IMR-90 (cell line): ENCODE data around the gene PPIP5K2. TPM values are rescaled to one million over a fixed set of nuclear protein-coding genes. Genes with fewer than 3 reads are reported as not detected.

ENCODE experiments used
- ATAC-seq: fragments of 200-7000 bp; cut with Tn5 transposase; 2 replicates; pipeline ENCODE4 v1.9.1; 2020; ENCODE audit warnings: low read depth, mild to moderate bottlenecking, moderate library complexity
- BruUV-seq: library from RNA; stranded (reverse); fragments of 400-500 nt; replicated peaks from 2 replicates; lab custom pipeline; 2021; lab: Mats Ljungman, UMichigan
- CTCF ChIA-PET: fragments of 300-600 bp; formaldehyde crosslinking; extraction: SDS; loops from one replicate; lab custom pipeline; 2021; ENCODE audit warnings: antibody characterized with exemption; lab: Yijun Ruan, JAX
- POLR2A ChIA-PET: fragments of 300-600 bp; sonication (Branson Sonifier 250); formaldehyde crosslinking; loops from one replicate; lab custom pipeline; 2022; ENCODE audit warnings: antibody characterized with exemption; ENCODE audit not compliant: unreplicated experiment; lab: Charles Lee
- DNase-seq: peaks from one replicate; pipeline ENCODE4 v3.0.0; 2013
- H2AFZ ChIP-seq: replicated peaks from 2 replicates; pipeline ENCODE3; 2013; ENCODE audit warnings: low read length, mild to moderate bottlenecking; ENCODE audit not compliant: poor library complexity
- H2AK5ac ChIP-seq: 2 replicates; pipeline ENCODE4 v1.6.1; 2013; ENCODE audit warnings: low read depth, low read length, inconsistent platforms
- H2AK9ac ChIP-seq: replicated peaks from 2 replicates; pipeline ENCODE3; 2013; ENCODE audit warnings: mild to moderate bottlenecking, low read depth, low read length, moderate library complexity; ENCODE audit not compliant: poor library complexity
- H2BK120ac ChIP-seq: 2 replicates; pipeline ENCODE4 v1.6.1; 2013; ENCODE audit warnings: low read depth, low read length, inconsistent platforms
- H2BK15ac ChIP-seq: 3 replicates; pipeline ENCODE4 v1.6.1; 2013; ENCODE audit warnings: low read depth, low read length, inconsistent platforms
- H2BK20ac ChIP-seq: 2 replicates; pipeline ENCODE4 v1.6.1; 2013; ENCODE audit warnings: low read depth, mild to moderate bottlenecking, inconsistent platforms, low read length, moderate library complexity
- H2BK5ac ChIP-seq: 2 replicates; pipeline ENCODE4 v1.6.1; 2013; ENCODE audit warnings: mild to moderate bottlenecking, low read depth, low read length, inconsistent platforms; ENCODE audit not compliant: poor library complexity, severe bottlenecking
- H3K14ac ChIP-seq: replicated peaks from 2 replicates; pipeline ENCODE4 v1.6.1; 2013; ENCODE audit warnings: low read depth, low read length, inconsistent platforms
- H3K18ac ChIP-seq: 2 replicates; pipeline ENCODE4 v1.6.1; 2013; ENCODE audit warnings: low read depth, low read length, control low read depth
- H3K23ac ChIP-seq: 2 replicates; pipeline ENCODE4 v1.6.1; 2013; ENCODE audit warnings: low read depth, low read length, inconsistent platforms
- H3K27ac ChIP-seq: 2 replicates; pipeline ENCODE4 v1.5.1; 2013; ENCODE audit warnings: mild to moderate bottlenecking, control low read depth, low read length; ENCODE audit not compliant: insufficient read depth
- H3K27me3 ChIP-seq: 2 replicates; pipeline ENCODE4 v1.6.1; 2013; ENCODE audit warnings: low read length; ENCODE audit not compliant: control insufficient read depth, insufficient read depth
- H3K36me3 ChIP-seq: 2 replicates; pipeline ENCODE4 v1.6.1; 2013; ENCODE audit warnings: low read length, mixed read lengths; ENCODE audit not compliant: control insufficient read depth, insufficient read depth
- H3K4ac ChIP-seq: 2 replicates; pipeline ENCODE4 v1.6.1; 2013; ENCODE audit warnings: low read depth, low read length, inconsistent platforms
- H3K4me1 ChIP-seq: 2 replicates; pipeline ENCODE4 v1.6.1; 2013; ENCODE audit warnings: low read length, mixed read lengths; ENCODE audit not compliant: control insufficient read depth, insufficient read depth
- H3K4me2 ChIP-seq: 2 replicates; pipeline ENCODE4 v1.6.1; 2013; ENCODE audit warnings: low read depth, mild to moderate bottlenecking, control low read depth, low read length, moderate library complexity
- H3K4me3 ChIP-seq: 2 replicates; pipeline ENCODE4 v1.5.1; 2013; ENCODE audit warnings: low read depth, mild to moderate bottlenecking, control low read depth, low read length, moderate library complexity; ENCODE audit not compliant: insufficient read depth
- H3K56ac ChIP-seq: 2 replicates; pipeline ENCODE4 v1.6.1; 2013; ENCODE audit warnings: low read length, inconsistent platforms; ENCODE audit not compliant: insufficient read depth; ENCODE audit errors: extremely low read depth
- H3K79me1 ChIP-seq, 2 experiments: 2 replicates each; pipeline ENCODE4 v1.6.1; 2013; ENCODE audit warnings: low read length in 2 of 2, inconsistent platforms in 1 of 2, low read depth in 1 of 2
- H3K9ac ChIP-seq: 2 replicates; pipeline ENCODE4 v1.6.1; 2013; ENCODE audit warnings: low read depth, low read length, control low read depth
- H3K9me1 ChIP-seq: 2 replicates; pipeline ENCODE4 v1.6.1; 2013; ENCODE audit warnings: low read length, inconsistent platforms; ENCODE audit not compliant: insufficient read depth
- H3K9me3 ChIP-seq: 2 replicates; pipeline ENCODE4 v1.6.1; 2013; ENCODE audit warnings: low read length; ENCODE audit not compliant: control insufficient read depth, insufficient read depth
- H4K20me1 ChIP-seq: 2 replicates; pipeline ENCODE4 v1.6.1; 2013; ENCODE audit warnings: low read length, inconsistent platforms; ENCODE audit not compliant: insufficient read depth
- H4K5ac ChIP-seq: 2 replicates; pipeline ENCODE4 v1.6.1; 2013; ENCODE audit warnings: mild to moderate bottlenecking, low read depth, low read length, control low read depth
- H4K8ac ChIP-seq, 2 experiments: 2 replicates each; pipeline ENCODE4 v1.6.1; 2013; ENCODE audit warnings: low read depth in 2 of 2, low read length in 2 of 2, control low read depth in 1 of 2, inconsistent platforms in 1 of 2
- H4K91ac ChIP-seq: 2 replicates; pipeline ENCODE4 v1.6.1; 2013; ENCODE audit warnings: low read depth, low read length, inconsistent platforms; ENCODE audit not compliant: insufficient read depth
- MAFK ChIP-seq: IDR thresholded peaks from 2 replicates; pipeline ENCODE4 v1.6.1; 2012; ENCODE audit warnings: low read depth, low read length, improper control_type of control experiment
- MXI1 ChIP-seq: IDR thresholded peaks from 2 replicates; pipeline ENCODE4 v1.6.1; 2012; ENCODE audit warnings: low read depth, mild to moderate bottlenecking, low read length, moderate library complexity, borderline replicate concordance
- POLR2A ChIP-seq: IDR thresholded peaks from 2 replicates; pipeline ENCODE4 v1.6.1; 2012; ENCODE audit warnings: mild to moderate bottlenecking, low read depth, low read length
- RFX5 ChIP-seq: IDR thresholded peaks from 2 replicates; pipeline ENCODE4 v1.8.0; 2012; ENCODE audit warnings: low read depth, mild to moderate bottlenecking, low read length, moderate library complexity
- SMC3 ChIP-seq: fragments of 150-350 bp; IDR thresholded peaks from 2 replicates; pipeline ENCODE4 v1.6.1; 2016; ENCODE audit warnings: low read depth, mild to moderate bottlenecking, antibody characterized with exemption, low read length, moderate library complexity
- WGBS, 2 experiments: methylation state at CpG; one replicate each; pipeline versions ENCODE4 v1.1.5 to v1.1.7; 2013; ENCODE audit warnings: missing lambda C conversion rate in 2 of 2; ENCODE audit not compliant: insufficient read length in 1 of 2; ENCODE audit errors: extremely low coverage in 2 of 2; 5-methylcytosine and 5-hydroxymethylcytosine counted together
- dilution Hi-C: fragments of 300-500 bp; cut with HindIII; formaldehyde crosslinking; loops from one replicate; pipeline ENCODE4 v1.14.3; 2018; ENCODE audit warnings: low sequenced_read_pairs; ENCODE audit not compliant: unreplicated experiment
- in situ Hi-C: fragments of 300-500 bp; cut with MboI; formaldehyde crosslinking; loops from 3 replicates; pipeline ENCODE4 v1.14.3; 2019; ENCODE audit warnings: low sequenced_read_pairs, inconsistent platforms, mixed read lengths
- intact Hi-C: fragments of 100-400 bp; cut with micrococcal nuclease; formaldehyde crosslinking; loops from 2 replicates; pipeline ENCODE4 v1.10.0; 2022
- polyA plus RNA-seq, 3 experiments: library from polyadenylated mRNA; depleted of rRNA; stranded (reverse); fragments of >200 nt; gene quantifications; 2 replicates each; pipeline ENCODE4 v1.2.3, GENCODE V29; 2012; ENCODE audit warnings: low replicate concordance in 1 of 3
- total RNA-seq: library from RNA; depleted of rRNA; stranded (reverse); fragments of >200 nt; gene quantifications from 2 replicates; pipeline ENCODE4 v1.2.3, GENCODE V29; 2012; rRNA removed
- TF ChIP-seq, protein P1 (sequence below): fragments of 150-350 bp; IDR thresholded peaks from 2 replicates; pipeline ENCODE4 v1.6.1; 2017; ENCODE audit warnings: mild to moderate bottlenecking, antibody characterized with exemption, low read length, low read depth

PPIP5K2 gene
- total and polyA plus RNA-seq, 2 of the 4 experiments (the other 2 are of a cell fraction) = 32.4 to 67.6 TPM

DNA sequence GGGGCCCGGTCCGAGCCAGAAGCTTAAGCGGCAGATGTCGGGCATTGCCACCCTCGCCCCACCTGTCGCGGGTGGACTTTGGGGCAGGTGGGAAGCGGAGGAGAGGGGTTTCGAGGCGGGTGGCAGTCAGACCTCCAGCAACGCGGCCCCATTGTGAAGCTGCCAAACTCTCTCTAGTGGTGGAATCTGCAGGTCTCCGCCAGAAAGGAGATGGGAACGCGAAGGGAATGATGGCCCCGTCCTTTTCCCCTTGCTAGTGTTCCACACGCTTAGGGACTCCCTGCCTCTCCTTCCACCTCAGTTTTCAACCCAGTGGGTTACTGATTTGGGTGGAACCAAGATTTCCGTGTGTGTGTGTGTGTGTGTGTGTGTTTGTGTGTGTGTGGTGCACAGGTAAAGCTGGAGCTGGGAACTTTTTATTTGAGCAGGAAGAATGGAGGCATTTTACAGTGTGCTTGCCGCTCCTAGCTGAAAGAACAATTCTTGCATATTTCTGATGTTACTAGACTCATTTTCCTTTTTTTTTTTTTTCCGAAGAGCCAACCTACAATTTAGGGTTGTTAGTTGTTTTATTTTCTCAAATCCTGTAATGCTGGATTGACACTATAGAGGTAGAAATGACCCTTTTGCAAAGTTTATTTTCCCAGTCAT, 139.7 kb downstream of the PPIP5K2 start (continued):
- no peak for TF ChIP-seq MAFK
- TF ChIP-seq RFX5 = no peak

DNA sequence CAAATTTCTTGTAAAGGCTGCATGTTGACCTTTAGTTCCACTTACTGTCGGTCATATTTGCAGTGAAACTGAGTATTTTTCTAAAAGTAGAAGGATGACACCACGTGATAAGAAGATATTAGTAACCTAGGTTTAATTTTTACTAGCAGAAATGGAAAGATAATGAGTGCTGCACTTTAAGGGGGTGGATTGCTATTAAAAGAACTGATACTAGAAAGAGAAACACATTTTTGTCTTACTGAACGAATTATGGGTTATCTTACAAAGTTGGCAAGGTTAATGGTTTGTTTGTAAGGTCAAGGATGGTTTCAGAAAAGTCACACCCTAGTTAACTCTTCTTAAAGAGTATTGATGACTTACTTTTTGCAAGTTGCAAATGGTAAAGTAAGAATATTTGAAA, 140.8 kb downstream of the PPIP5K2 start:
- Histone ChIP-seq H3K36me3 (no peaks in the 10 kb centered on the region), H4K5ac (no peak overlapping the region), H2BK120ac (no peak overlapping the region), H2BK20ac (no peak overlapping the region), H2BK5ac (no peak overlapping the region), H2AK5ac (no peak overlapping the region), H4K8ac (no peak overlapping the region), H3K27me3 (no peaks in the 10 kb centered on the region; the same call in 1 of the 2 replicates), H3K56ac (no peak overlapping the region), H2AFZ (no peak overlapping the region), H3K4me2 (no peak overlapping the region), H3K79me1 (peaks cover 6 to 27% of the 10 kb centered on the region in 2 experiments), H3K18ac (no peak overlapping the region), H3K9me1 (no peaks in the 10 kb centered on the region), H3K27ac (no peak overlapping the region), H3K4me1 (peaks cover 2% of the 10 kb centered on the region), H2AK9ac (no peak overlapping the region), H3K9ac (no peak overlapping the region), H3K4me3 (no peak overlapping the region), H2BK15ac (no peak overlapping the region), H3K23ac (no peak overlapping the region), H3K14ac (no peak overlapping the region), H3K9me3 (no peaks in the 10 kb centered on the region), H3K4ac (no peak overlapping the region), H4K91ac (no peak overlapping the region), H4K20me1 (peaks cover 5% of the 10 kb centered on the region; the same call in 1 of the 2 replicates)
- ATAC-seq (no peak), DNase-seq (no peak)
- TSS peak; percentile 67 for BruUV-seq
- in situ Hi-C loops = no loop called here
- ChIA-PET CTCF (no interaction called here), POLR2A (no interaction called here)
- intact Hi-C loops = loop anchor here (5.0 kb wide), 1 partner anchor 166 kb away; no protein-coding TSS in a partner anchor
- no CpG with 5 or more reads among the region's 3 CpGs for WGBS, 2 experiments
- TF ChIP-seq MXI1 (no peak), POLR2A (no peak), MAFK (no peak), RFX5 (no peak), SMC3 (no peak)
- TF ChIP-seq, protein P1, sequence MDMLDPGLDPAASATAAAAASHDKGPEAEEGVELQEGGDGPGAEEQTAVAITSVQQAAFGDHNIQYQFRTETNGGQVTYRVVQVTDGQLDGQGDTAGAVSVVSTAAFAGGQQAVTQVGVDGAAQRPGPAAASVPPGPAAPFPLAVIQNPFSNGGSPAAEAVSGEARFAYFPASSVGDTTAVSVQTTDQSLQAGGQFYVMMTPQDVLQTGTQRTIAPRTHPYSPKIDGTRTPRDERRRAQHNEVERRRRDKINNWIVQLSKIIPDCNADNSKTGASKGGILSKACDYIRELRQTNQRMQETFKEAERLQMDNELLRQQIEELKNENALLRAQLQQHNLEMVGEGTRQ = no peak
- dilution Hi-C loops = no loop called here

Other genes with a start within 250 kb of the PPIP5K2 start
- 2.9 and 6.4 TPM in 2 replicates for gene GIN1, start 163 bp upstream of the PPIP5K2 start, total RNA-seq
- gene GIN1, start 163 bp upstream of the PPIP5K2 start, polyA plus RNA-seq (2012; rRNA removed) = 1.8 and 3.1 TPM in 2 replicates
- gene MACIR, start 138.5 kb downstream of the PPIP5K2 start, total RNA-seq = 21.3 and 22.2 TPM in 2 replicates
- 10.4 and 11.1 TPM in 2 replicates for gene MACIR, start 138.5 kb downstream of the PPIP5K2 start, polyA plus RNA-seq (2012; rRNA removed)